NCI-H2227 (cell line): ENCODE measurements around the gene RHAG.
"Not testable (repeated sequence)": the region's sequence is repeated elsewhere in the genome, so short reads cannot be mapped to it uniquely, and the experiment has no call there.

ENCODE experiments used
- DNase-seq: peaks from one replicate; lab custom pipeline; 2025; ENCODE audit not compliant: unreplicated experiment; lab: John Stamatoyannopoulos, UW

The RHAG gene

GRCh38 chr6:49635978-49636712, 494 bp downstream of the RHAG start:
- no peak for DNase-seq

DNA sequence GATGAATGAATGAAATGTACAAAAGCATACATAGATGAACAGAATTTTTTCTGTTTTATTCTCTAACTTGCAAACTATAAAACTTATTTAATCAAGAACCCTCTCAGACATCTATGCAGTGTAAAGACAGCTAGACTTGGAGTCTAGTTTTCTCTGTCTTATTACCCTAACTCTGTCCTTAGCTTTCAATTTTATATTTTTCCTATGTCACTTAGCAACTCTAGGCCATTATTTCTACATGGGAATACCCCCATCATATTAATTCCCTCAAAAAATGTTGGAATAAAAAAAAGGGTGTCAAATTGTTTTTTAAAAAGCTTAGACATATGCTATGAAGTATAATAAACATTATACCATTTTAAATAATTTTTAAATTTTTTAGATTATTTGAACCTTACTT, 1.2 kb downstream of the RHAG start:
- no peak for DNase-seq

DNA sequence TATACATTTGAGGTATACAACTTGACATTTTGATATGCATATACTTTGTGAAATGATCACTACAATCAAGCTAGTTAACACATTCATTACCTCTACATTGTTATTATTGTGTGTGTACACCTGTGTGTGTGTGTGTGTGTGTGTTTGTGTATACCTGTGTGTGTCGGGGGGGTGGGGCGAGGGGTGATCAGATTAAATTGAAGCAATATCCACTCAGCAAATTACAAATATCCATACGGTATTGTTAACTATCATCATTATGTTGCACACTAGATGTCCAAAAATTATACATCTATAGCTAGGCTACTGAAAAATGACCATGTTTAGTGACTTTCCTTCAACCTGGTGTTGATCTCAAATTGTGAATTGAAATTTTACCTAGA, 1.8 kb downstream of the RHAG start:
- DNase-seq: no peak

DNA sequence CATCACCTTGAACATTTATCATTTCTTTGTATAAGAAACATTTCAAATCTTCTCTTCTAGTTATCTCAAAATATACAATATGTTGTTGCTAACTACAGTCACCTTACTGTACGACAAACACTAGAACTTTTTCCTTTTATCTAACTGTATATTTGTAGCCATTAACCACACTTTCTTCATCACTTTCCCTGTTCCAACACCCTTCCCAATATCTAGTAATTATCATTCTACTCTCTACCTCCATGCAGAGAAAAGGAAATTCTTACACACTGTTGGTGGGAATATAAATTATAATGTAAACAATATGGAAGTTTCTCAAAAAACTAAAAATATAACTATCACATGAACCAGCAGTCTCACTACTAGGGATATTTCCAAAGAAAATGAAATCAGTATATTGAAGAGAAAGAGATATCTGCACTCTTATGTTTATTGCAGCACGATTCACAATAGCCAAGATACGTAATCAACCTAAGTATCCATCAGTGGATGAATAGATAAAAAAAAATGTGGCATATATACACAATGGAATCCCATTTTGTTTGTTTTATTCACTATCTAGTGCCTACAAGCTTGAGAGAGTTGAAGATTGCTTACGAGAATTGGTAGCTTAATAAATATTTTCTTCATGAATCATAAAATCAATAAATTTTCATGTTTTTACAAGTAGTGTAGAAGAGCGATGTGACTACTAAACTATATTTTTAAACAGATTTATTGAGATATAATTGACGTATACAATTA, 2.4 kb downstream of the RHAG start:
- no peak for DNase-seq

DNA sequence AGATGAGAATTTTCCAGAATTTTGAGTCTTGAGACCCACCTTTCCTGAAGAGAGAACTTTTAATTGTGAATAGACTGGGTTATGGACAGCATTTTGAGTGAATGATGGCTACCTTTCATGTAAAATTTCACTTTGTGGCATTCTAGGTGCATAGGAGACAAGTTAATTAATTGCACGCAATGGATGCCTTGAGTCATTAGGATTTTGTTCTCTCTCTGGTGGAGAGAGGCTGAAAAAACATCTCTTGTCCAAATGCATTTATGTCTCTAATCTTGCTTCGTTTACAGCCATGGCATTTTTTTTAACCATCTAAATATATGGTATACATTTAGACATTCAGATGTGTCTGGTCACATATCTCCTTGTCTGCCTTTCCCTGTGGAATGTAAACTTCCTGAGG, 3.1 kb downstream of the RHAG start:
- DNase-seq: no peak

DNA sequence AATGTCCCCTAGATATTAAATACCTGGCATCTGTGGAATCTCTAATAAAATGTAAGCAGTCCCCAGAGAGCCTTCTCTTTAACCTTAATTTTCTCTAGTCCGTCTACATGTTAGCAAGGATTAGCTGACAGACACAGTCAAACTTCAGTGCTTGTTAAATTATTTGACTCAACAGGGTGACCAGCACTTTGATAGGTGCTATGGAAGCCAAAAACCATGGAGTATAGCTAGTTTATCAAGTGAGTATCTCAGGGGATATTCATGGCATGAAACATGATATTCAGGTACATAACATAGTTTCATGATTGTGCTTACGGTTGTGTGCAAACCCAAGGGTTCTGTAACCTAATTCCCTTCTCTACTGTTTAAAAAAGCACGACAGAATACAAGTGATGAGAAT, 3.9 kb downstream of the RHAG start:
- no peak for DNase-seq

GRCh38 chr6:49629485-49630088, 7.1 kb downstream of the RHAG start:
- DNase-seq: not testable (repeated sequence)

DNA sequence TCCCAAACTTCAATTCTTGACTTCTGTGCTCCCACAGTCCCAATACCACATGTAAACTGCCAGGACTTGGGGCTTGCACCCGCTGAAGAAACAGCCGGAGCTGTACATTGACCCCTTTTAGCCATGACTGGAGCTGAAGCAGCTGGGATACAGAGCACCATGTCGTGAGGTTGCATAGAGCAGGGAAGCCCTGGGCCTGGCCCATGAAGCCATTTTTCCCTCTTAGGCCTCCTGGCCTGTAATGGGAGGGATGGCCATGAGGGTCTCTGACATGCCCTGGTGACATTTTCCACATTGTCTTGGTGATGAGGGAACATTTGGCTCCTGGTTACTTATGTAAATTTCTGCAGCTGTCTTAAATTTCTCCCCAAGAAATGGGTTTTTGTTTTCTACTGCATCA, 9.8 kb downstream of the RHAG start:
- DNase-seq: no peak

- DNase-seq: no peak
Measured at GRCh38 chr6:49618257-49618656, 18.4 kb downstream of the RHAG start.

DNA sequence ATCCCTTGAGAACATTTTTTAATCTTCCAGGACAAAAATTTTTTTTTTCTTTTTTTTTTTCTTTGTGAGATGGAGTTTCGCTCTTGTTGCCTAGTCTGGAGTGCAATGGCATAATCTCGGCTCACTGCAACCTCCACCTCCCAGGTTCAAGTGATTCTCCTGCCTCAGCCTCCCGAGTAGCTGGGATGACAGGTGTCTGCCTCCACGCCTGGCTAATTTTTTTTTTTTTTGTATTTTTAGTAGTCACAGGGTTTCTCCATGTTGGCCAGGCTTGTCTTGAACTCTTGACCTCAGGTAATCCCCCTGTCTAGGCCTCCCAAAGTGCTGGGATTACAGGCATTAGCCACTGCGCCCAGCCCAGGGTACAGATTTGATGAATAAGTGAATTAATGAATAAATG, 22.5 kb downstream of the RHAG start:
- not testable (repeated sequence) for DNase-seq

DNA sequence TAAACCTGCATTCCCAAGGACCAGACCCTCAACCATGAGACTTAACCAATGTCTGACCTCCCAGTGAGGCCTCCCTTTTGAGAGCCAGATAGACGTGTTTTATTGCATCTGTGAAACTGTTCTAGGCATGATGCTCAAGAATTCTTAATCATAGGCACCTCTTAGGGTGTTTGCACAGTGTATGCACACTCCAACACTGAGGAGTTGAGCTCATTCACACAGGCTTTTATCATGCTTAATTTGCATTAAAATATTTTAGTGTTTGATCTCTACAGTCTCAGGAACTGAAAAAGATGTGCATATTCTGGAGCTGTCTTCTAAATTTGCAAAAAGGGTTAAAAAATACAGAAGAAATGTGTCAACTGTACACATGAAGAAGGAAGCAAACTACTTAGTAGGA, 27.4 kb downstream of the RHAG start:
- no peak for DNase-seq

GRCh38 chr6:49608275-49608674, 28.4 kb downstream of the RHAG start:
- not testable (repeated sequence) for DNase-seq

DNA sequence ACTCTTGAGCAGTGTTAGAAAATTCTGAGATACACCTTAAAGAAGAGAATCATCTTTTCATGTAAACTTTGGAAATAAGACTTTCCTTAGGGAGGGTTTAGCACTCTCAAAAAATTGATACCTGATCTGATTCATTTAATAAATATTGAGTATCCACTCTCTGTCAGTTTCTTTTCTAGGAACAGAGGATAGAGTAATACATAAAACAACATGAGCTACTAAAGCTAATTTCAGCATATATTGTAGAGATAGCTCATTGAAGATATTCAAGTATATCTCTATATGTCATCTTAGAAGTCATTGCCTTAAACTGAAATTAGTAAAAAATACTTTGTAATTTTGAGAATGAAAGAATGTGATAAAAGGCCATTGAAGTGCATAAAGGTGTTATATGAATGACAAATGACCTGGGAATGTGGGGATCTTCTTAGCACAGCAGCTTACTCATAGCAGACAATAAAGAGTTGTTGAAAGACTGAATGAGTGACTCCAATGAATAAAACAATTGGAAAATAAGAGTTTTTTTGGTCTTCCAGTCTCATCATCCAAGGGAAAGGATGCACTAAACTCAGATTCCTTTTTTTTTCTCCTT, 29.2 kb downstream of the RHAG start:
- no peak for DNase-seq

DNA sequence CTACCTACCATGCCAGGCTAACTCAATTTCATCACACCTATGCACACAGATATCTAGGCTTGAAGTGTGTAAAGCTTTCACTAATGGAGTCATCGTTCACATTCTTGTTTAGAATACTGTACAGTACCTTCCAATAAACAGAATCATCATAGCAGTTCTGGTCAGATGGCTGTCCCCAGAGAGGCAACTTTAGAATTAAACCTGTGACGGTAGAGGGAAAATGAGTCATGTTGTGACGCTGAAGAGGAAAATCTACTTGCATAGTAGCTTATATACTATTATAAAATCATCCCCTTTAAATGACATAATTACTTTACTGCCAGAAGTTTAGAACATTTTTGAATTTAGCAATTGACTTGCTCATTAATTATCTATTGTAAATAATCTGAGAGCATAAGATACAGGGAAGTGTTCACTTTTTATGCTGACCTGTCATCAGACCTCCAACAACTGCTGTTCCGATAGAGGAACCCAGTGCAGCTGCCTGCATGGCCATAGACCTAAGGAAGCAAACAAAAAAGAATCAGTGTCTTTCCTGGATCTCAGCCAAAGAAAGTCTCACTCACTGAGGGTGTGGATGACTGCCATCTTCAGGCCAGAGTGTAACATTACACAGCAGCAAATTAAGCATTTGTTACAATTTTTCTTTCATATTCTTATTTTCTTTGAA, 29.8 kb downstream of the RHAG start:
- peak; percentile 77 for DNase-seq

- DNase-seq: not testable (repeated sequence)
Measured at GRCh38 chr6:49604080-49604479, 32.6 kb downstream of the RHAG start.

DNA sequence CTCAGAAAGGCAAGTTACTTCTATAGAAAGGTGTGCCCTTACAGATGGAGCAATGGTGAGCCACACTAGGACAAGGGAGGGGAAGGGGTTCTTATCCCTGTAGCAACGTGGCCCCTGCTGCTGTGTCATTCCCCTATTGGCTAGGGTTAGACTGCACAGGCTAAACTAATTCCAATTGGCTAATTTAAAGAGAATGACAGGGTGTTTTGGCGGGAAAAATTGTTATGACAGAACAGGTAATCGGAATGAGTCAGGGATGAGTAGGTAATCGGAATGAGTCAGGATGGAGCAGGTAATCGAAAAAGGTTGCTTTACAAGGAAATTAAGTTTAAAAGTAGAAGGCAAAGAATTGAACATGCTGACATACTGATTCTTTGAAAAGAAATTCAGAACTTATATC, 49.4 kb downstream of the RHAG start:
- not testable (repeated sequence) for DNase-seq

DNA sequence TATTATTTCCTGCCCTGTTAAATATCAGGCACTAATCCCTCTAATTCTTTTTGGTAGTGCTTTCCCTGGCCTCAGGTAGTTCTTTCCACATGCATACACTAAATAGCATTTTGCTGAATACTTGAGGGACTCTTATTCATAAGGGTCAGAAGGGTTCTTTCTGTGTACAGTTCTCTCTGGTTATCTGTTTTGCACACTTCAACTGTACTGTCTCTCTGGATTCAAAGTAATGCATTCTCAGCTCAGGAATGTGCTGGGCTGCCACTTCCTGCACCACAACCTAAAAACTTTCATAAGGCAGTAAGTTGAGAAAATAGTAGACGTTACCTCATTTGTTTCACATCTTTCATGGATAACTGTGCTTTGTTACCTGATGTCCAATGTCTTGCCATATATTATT, 54.1 kb downstream of the RHAG start:
- DNase-seq: no peak

DNA sequence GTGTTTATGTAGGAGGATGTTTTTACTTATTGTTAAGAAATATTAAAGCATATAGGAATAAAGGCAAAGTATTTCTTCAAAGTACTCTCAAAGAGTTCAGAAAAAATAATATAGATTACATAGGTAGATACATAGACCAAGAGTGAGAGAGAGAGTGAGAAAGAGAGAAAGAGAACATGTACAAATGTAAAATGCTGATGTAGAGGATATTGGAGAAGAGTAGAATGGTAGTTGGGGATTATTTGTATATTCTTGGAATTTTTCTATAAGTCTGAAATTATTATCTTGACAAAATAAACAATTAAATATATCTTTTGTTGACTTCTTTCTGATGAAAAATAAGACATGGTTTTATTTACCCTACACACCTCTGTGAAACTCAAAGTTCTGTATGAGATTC, 57.0 kb downstream of the RHAG start:
- no peak for DNase-seq

- DNase-seq: no peak
Measured at GRCh38 chr6:49576618-49577017, 60.0 kb downstream of the RHAG start.

GRCh38 chr6:49570474-49571079, 66.1 kb downstream of the RHAG start:
- DNase-seq: no peak

DNA sequence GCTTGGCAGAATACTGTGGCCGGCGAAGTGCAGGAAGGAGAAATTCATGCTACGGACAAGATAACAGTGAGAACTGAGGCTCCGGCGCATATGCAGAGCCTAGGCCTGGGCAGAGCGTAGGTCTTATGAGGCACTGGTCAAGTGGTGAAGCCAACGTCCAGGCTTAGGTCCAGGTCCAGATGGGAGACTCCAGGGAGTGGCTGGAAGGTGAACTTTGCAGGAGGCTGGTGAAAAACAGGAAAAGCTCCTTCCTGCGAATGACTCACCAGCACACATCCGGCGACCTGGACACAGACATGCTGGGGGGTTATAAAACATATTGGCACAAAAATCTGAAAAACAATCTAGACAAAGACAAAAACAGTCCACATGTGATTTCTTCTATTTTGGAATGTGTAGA, 70.8 kb downstream of the RHAG start:
- DNase-seq: no peak
